GDM1 (cell line): Measurements from ENCODE around the gene ANKRD30B.
"Not testable (repeated sequence)": the region's sequence is repeated elsewhere in the genome, so short reads cannot be mapped to it uniquely, and the experiment has no call there.

Source experiments
- DNase-seq: peaks from one replicate; lab custom pipeline; 2025; lab: John Stamatoyannopoulos, UW

ANKRD30B gene

GRCh38 chr18:14851533-14851932 lies 103.6 kb downstream of the ANKRD30B start:
- not testable (repeated sequence) for DNase-seq

- DNase-seq, result not testable (repeated sequence)
These were observed 107.7 kb downstream of the ANKRD30B start for GRCh38 chr18:14855634-14856033.

- not testable (repeated sequence) for DNase-seq
These were observed 108.3 kb downstream of the ANKRD30B start for GRCh38 chr18:14856256-14856655.

GRCh38 chr18:14858514-14858913 lies 110.5 kb downstream of the ANKRD30B start:
- DNase-seq, result not testable (repeated sequence)

- DNase-seq, result not testable (repeated sequence)
These were observed 112.0 kb downstream of the ANKRD30B start for GRCh38 chr18:14859995-14860394.

GRCh38 chr18:14866426-14866825 lies 118.5 kb downstream of the ANKRD30B start:
- DNase-seq, result not testable (repeated sequence)

- DNase-seq, result not testable (repeated sequence)
These were observed 120.0 kb downstream of the ANKRD30B start for GRCh38 chr18:14867988-14868387.

GRCh38 chr18:14868825-14869224 lies 120.9 kb downstream of the ANKRD30B start:
- DNase-seq, result not testable (repeated sequence)

GRCh38 chr18:14878826-14879225 lies 130.9 kb downstream of the ANKRD30B start:
- DNase-seq, result not testable (repeated sequence)

GRCh38 chr18:14900435-14900834 lies 152.5 kb downstream of the ANKRD30B start:
- DNase-seq, result no peak
